HEK293 (cell line): ENCODE results near the gene XRCC6.

Experiments used
- BCL6B ChIP-seq: fragments of 450-650 bp; formaldehyde crosslinking; IDR thresholded peaks from 2 replicates; pipeline ENCODE4 v1.5.1; 2017; ENCODE audit warnings: missing biosample characterization, missing genetic modification characterization
- FEZF1 ChIP-seq: fragments of 450-650 bp; formaldehyde crosslinking; IDR thresholded peaks from 2 replicates; pipeline ENCODE4 v1.5.1; 2016; ENCODE audit warnings: missing biosample characterization, missing genetic modification characterization
- GLI4 ChIP-seq: fragments of 450-650 bp; formaldehyde crosslinking; IDR thresholded peaks from 2 replicates; pipeline ENCODE4 v1.5.1; 2016; ENCODE audit warnings: missing biosample characterization, missing genetic modification characterization
- IKZF3 ChIP-seq: fragments of 450-650 bp; IDR thresholded peaks from 2 replicates; pipeline ENCODE4 v1.5.0; 2018; ENCODE audit warnings: missing biosample characterization, mild to moderate bottlenecking, missing genetic modification characterization, moderate library complexity
- PBX3 ChIP-seq: sonication (generic); formaldehyde crosslinking; IDR thresholded peaks from 2 replicates; pipeline ENCODE4 v1.8.1; 2022; ENCODE audit warnings: mild to moderate bottlenecking, moderate library complexity, missing genetic modification reagents
- PRDM6 ChIP-seq: fragments of 450-650 bp; formaldehyde crosslinking; IDR thresholded peaks from 2 replicates; pipeline ENCODE4 v1.5.1; 2017; ENCODE audit warnings: missing biosample characterization, missing genetic modification characterization
- RBAK ChIP-seq: fragments of 450-650 bp; formaldehyde crosslinking; IDR thresholded peaks from 2 replicates; pipeline ENCODE4 v1.5.1; 2016; ENCODE audit warnings: missing biosample characterization, missing genetic modification characterization
- REPIN1 ChIP-seq: fragments of 450-650 bp; formaldehyde crosslinking; IDR thresholded peaks from 2 replicates; pipeline ENCODE4 v1.5.1; 2017; ENCODE audit warnings: missing biosample characterization, missing genetic modification characterization, low read depth
- SP2 ChIP-seq: fragments of 450-650 bp; formaldehyde crosslinking; IDR thresholded peaks from 2 replicates; pipeline ENCODE4 v1.5.1; 2016; ENCODE audit warnings: missing biosample characterization, missing genetic modification characterization
- ZBTB10 ChIP-seq: fragments of 450-650 bp; formaldehyde crosslinking; IDR thresholded peaks from 2 replicates; pipeline ENCODE4 v1.5.1; 2016; ENCODE audit warnings: missing biosample characterization, missing genetic modification characterization
- ZBTB20 ChIP-seq: fragments of 450-650 bp; formaldehyde crosslinking; IDR thresholded peaks from 2 replicates; pipeline ENCODE4 v1.5.1; 2016; ENCODE audit warnings: missing biosample characterization, missing genetic modification characterization
- ZFP41 ChIP-seq: fragments of 450-650 bp; formaldehyde crosslinking; IDR thresholded peaks from 2 replicates; pipeline ENCODE4 v1.5.1; 2016; ENCODE audit warnings: missing biosample characterization, missing genetic modification characterization, borderline replicate concordance
- ZIC2 ChIP-seq: fragments of 450-650 bp; formaldehyde crosslinking; IDR thresholded peaks from 2 replicates; pipeline ENCODE4 v1.5.1; 2016; ENCODE audit warnings: missing biosample characterization, missing genetic modification characterization
- ZNF10 ChIP-seq: fragments of 450-650 bp; formaldehyde crosslinking; IDR thresholded peaks from 2 replicates; pipeline ENCODE4 v1.5.1; 2017; ENCODE audit warnings: missing biosample characterization, missing genetic modification characterization
- ZNF114 ChIP-seq: fragments of 450-650 bp; formaldehyde crosslinking; IDR thresholded peaks from 2 replicates; pipeline ENCODE4 v1.5.0; 2017; ENCODE audit warnings: missing biosample characterization, missing genetic modification characterization
- ZNF138 ChIP-seq: fragments of 450-650 bp; formaldehyde crosslinking; IDR thresholded peaks from 2 replicates; pipeline ENCODE4 v1.5.1; 2016; ENCODE audit warnings: missing biosample characterization, missing genetic modification characterization, borderline replicate concordance
- ZNF175 ChIP-seq: fragments of 450-650 bp; formaldehyde crosslinking; IDR thresholded peaks from 2 replicates; pipeline ENCODE4 v1.5.1; 2016; ENCODE audit warnings: missing biosample characterization, missing genetic modification characterization
- ZNF426 ChIP-seq: fragments of 450-650 bp; formaldehyde crosslinking; IDR thresholded peaks from 2 replicates; pipeline ENCODE4 v1.5.1; 2017; ENCODE audit warnings: missing biosample characterization, missing genetic modification characterization, mild to moderate bottlenecking, inconsistent platforms, moderate library complexity
- ZNF555 ChIP-seq: fragments of 450-650 bp; formaldehyde crosslinking; conservative IDR thresholded peaks from 2 replicates; pipeline ENCODE4 v1.5.1; 2017; ENCODE audit warnings: missing biosample characterization, mild to moderate bottlenecking, missing genetic modification characterization, inconsistent platforms
- ZNF585B ChIP-seq: fragments of 450-650 bp; formaldehyde crosslinking; IDR thresholded peaks from 2 replicates; pipeline ENCODE4 v1.5.1; 2016; ENCODE audit warnings: missing biosample characterization, missing genetic modification characterization
- ZNF629 ChIP-seq: fragments of 450-650 bp; formaldehyde crosslinking; IDR thresholded peaks from 2 replicates; pipeline ENCODE4 v1.5.1; 2017; ENCODE audit warnings: missing biosample characterization, missing genetic modification characterization
- ZNF658 ChIP-seq: fragments of 450-650 bp; formaldehyde crosslinking; IDR thresholded peaks from 2 replicates; pipeline ENCODE4; 2016; ENCODE audit warnings: missing biosample characterization, missing genetic modification characterization
- ZNF664 ChIP-seq: fragments of 450-650 bp; formaldehyde crosslinking; IDR thresholded peaks from 2 replicates; pipeline ENCODE4 v1.5.1; 2016; ENCODE audit warnings: missing biosample characterization, missing genetic modification characterization
- ZNF677 ChIP-seq: fragments of 450-650 bp; IDR thresholded peaks from 2 replicates; pipeline ENCODE4 v1.5.0; 2018; ENCODE audit warnings: missing biosample characterization, mild to moderate bottlenecking, missing genetic modification characterization, moderate library complexity
- ZNF692 ChIP-seq: fragments of 450-650 bp; formaldehyde crosslinking; IDR thresholded peaks from 2 replicates; pipeline ENCODE4 v1.5.1; 2016; ENCODE audit warnings: missing biosample characterization, missing genetic modification characterization
- ZNF704 ChIP-seq: fragments of 450-650 bp; formaldehyde crosslinking; IDR thresholded peaks from 2 replicates; pipeline ENCODE4 v1.5.1; 2016; ENCODE audit warnings: missing biosample characterization, missing genetic modification characterization
- ZNF747 ChIP-seq: fragments of 450-650 bp; formaldehyde crosslinking; IDR thresholded peaks from 2 replicates; pipeline ENCODE4 v1.5.1; 2016; ENCODE audit warnings: missing biosample characterization, missing genetic modification characterization
- ZNF776 ChIP-seq: fragments of 450-650 bp; formaldehyde crosslinking; IDR thresholded peaks from 2 replicates; pipeline ENCODE4 v1.5.0; 2017; ENCODE audit warnings: missing biosample characterization, missing genetic modification characterization, borderline replicate concordance
- ZNF792 ChIP-seq: fragments of 450-650 bp; formaldehyde crosslinking; IDR thresholded peaks from 2 replicates; pipeline ENCODE4 v1.5.1; 2016; ENCODE audit warnings: missing biosample characterization, missing genetic modification characterization
- ZNF837 ChIP-seq: fragments of 450-650 bp; formaldehyde crosslinking; IDR thresholded peaks from 2 replicates; pipeline ENCODE4 v1.5.1; 2016; ENCODE audit warnings: missing biosample characterization, missing genetic modification characterization
- ZNF843 ChIP-seq: fragments of 450-650 bp; formaldehyde crosslinking; IDR thresholded peaks from 2 replicates; pipeline ENCODE4 v1.5.1; 2016; ENCODE audit warnings: missing biosample characterization, missing genetic modification characterization
- ZXDB ChIP-seq: fragments of 450-650 bp; formaldehyde crosslinking; IDR thresholded peaks from 2 replicates; pipeline ENCODE4 v1.5.1; 2016; ENCODE audit warnings: missing biosample characterization, missing genetic modification characterization

XRCC6 gene

GRCh38 chr22:41621099-41621910 lies at the start of gene XRCC6 (continued):
- TF ChIP-seq ZFP41 (tag by site-specific recombination) (no peak), PBX3 (CRISPR knock-in tag) (no peak), ZNF843 (tag by site-specific recombination) (0 out of 2 replicates have a peak, but pooled peaks have one; percentile 31), PRDM6 (tag by site-specific recombination) (no peak), ZNF677 (tag by site-specific recombination) (no peak), ZBTB20 (tag by site-specific recombination) (0 out of 2 replicates have a peak, but pooled peaks have one; percentile 10), ZNF792 (no peak), ZXDB (peak; percentile 81), ZIC2 (tag by site-specific recombination) (no peak), BCL6B (tag by site-specific recombination) (no peak), REPIN1 (tag by site-specific recombination) (peak; percentile 68; the same call in 1 of the 2 replicates), RBAK (no peak), ZNF138 (tag by site-specific recombination) (no peak), ZNF664 (tag by site-specific recombination) (no peak), SP2 (peak; percentile 96), FEZF1 (tag by site-specific recombination) (no peak), IKZF3 (tag by site-specific recombination) (no peak), ZNF10 (tag by site-specific recombination) (no peak), ZNF776 (tag by site-specific recombination) (no peak), ZNF837 (tag by site-specific recombination) (no peak), ZNF704 (tag by site-specific recombination) (no peak), ZNF555 (tag by site-specific recombination) (no peak), ZBTB10 (tag by site-specific recombination) (no peak), ZNF585B (tag by site-specific recombination) (no peak; the same call in 1 of the 2 replicates), ZNF658 (tag by site-specific recombination) (no peak), ZNF175 (tag by site-specific recombination) (no peak), ZNF747 (tag by site-specific recombination) (no peak), GLI4 (tag by site-specific recombination) (peak; percentile 66; the same call in 1 of the 2 replicates), ZNF426 (tag by site-specific recombination) (no peak), ZNF629 (tag by site-specific recombination) (peak; percentile 99), ZNF692 (tag by site-specific recombination) (no peak; the same call in 1 of the 2 replicates), ZNF114 (tag by site-specific recombination) (no peak)
